Measurements from ENCODE around the gene CTSG.
A peak's percentile ranks its signal among the peaks of the same experiment; 100 is the strongest.
"Not testable (repeated sequence)": the region's sequence is repeated elsewhere in the genome, so short reads cannot be mapped to it uniquely, and the experiment has no call there.

The CTSG gene

DNA sequence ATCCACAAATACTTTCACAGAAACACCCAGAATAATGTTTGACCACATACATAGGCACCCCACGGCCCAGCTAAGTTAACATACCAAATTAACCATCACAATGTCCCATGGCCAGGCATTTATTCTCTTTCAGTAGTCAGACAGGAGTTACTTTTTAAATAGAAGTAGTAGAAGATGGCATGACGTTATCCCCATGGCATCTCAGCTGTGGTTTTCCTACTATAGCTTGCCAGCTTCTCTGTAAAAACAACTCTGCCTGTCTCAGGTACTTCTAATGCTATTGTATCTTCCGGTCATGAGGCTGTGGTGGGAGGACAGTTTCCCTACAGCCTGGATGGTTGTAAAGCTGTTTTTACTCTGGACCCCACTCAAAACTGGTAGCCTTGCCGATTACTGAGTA, 19.3 kb downstream of the CTSG start:
- H3K4me3 ChIP-seq (ENCODE audit: low read depth, low read length), result no peak overlapping the region
- in situ Hi-C loops (cut with HindIII; ENCODE audit: low sequenced_read_pairs), result no loop called here
- DNase-seq (ENCODE audit: low read depth, low spot score), result peak; percentile 9
- TF ChIP-seq, protein P1, sequence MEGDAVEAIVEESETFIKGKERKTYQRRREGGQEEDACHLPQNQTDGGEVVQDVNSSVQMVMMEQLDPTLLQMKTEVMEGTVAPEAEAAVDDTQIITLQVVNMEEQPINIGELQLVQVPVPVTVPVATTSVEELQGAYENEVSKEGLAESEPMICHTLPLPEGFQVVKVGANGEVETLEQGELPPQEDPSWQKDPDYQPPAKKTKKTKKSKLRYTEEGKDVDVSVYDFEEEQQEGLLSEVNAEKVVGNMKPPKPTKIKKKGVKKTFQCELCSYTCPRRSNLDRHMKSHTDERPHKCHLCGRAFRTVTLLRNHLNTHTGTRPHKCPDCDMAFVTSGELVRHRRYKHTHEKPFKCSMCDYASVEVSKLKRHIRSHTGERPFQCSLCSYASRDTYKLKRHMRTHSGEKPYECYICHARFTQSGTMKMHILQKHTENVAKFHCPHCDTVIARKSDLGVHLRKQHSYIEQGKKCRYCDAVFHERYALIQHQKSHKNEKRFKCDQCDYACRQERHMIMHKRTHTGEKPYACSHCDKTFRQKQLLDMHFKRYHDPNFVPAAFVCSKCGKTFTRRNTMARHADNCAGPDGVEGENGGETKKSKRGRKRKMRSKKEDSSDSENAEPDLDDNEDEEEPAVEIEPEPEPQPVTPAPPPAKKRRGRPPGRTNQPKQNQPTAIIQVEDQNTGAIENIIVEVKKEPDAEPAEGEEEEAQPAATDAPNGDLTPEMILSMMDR (IDR thresholded peaks at IDR 0.05; ENCODE audit: low read depth, low read length), result no peak

DNA sequence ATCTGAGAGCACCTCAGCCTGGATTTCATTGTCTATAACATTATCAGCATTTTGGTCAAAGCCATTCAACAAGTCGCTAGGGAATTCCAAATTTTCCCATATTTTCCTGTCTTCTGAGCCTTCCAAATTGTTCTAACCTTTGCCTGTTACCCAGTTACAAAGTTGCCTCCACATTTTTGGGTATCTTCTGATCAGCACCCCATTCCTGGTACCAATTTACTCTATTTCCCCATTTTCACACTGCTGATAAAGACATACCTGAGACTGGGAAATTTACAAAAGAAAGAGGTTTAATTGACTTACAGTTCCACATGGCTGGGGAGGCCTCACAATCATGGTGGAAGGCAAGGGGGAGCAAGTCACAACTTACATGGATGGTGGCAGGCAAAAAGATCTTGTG, 27.0 kb downstream of the CTSG start:
- H3K4me3 ChIP-seq (ENCODE audit: low read depth, low read length); DNase-seq (ENCODE audit: low read depth, low spot score); in situ Hi-C loops (cut with HindIII; ENCODE audit: low sequenced_read_pairs): not testable (repeated sequence)

DNA sequence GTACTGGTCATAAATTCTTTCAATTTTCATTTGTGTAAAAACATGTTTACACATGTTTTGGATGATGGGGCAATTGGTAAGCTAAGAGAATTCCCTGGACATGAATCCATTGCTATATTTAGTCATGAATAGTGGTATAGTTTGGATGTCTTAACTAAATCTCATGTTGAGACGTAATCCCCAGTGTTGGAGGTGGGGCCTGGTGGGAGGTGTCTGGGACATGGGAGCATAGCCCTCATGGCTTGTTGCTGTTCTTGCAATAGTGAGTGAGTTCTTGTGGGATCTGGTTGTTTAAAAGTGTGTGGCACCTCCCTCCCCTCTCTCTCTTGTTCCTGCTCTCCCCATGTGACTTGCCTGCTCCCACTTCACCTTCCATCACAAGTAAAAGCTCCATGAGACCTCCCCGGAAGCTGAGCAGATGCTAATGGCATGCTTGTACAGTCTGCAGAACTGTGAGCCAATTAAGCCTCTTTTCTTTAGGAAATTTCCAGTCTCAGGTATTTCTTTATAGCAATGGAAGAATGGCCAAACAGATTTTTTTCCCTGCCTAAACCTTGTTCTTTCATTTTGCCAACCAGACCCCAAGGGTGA, 33.6 kb downstream of the CTSG start:
- TF ChIP-seq, protein P1 (IDR thresholded peaks at IDR 0.05; ENCODE audit: low read depth, low read length), result no peak
- in situ Hi-C loops (cut with HindIII; ENCODE audit: low sequenced_read_pairs), result no loop called here
- no peak overlapping the region for H3K4me3 ChIP-seq (ENCODE audit: low read depth, low read length)
- DNase-seq (ENCODE audit: low read depth, low spot score), result no peak

DNA sequence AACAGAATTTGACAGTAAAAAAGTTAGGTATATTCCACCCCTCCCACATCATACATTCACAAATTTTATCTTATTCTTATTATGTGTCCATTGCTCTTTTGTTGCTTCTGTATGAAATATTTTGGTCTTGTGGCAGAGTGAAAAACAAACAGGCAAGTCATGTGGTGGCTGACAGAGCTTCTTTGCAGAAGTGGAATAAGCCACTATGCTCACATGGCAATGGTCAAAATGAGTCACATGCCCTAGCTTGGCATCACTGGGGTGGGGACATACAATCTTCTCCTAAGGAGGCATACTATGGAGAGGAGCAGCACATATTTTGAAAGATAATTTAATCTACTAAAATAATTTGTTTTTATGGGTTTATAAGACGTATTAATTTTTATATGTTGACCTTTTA, 40.3 kb downstream of the CTSG start:
- in situ Hi-C loops (cut with HindIII; ENCODE audit: low sequenced_read_pairs), result no loop called here
- DNase-seq (ENCODE audit: low read depth, low spot score), result no peak
- H3K4me3 ChIP-seq (ENCODE audit: low read depth, low read length), result no peak overlapping the region
- TF ChIP-seq, protein P1 (IDR thresholded peaks at IDR 0.05; ENCODE audit: low read depth, low read length), result no peak

DNA sequence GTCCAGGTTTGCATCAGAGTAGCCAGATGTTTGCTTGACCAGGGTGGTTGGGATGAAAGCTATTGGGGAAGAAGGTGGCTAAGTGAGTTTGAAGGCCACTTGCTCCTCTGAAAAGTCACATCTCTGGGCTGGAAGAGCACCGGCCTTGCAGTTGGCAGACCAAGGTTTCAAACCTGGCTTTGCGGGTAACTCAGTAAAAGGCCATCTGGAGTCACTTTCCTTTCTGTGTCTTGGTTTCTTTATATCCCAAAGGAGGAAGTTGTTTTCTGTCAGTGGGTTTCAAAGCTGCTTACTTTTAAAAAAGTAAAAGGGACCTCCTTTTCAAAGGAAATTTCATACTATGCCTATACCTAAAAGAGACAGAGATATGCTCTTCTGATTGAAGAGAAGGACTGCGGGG, 41.8 kb downstream of the CTSG start:
- DNase-seq (ENCODE audit: low read depth, low spot score), result no peak
- H3K4me3 ChIP-seq (ENCODE audit: low read depth, low read length), result no peak overlapping the region
- in situ Hi-C loops (cut with HindIII; ENCODE audit: low sequenced_read_pairs), result no loop called here
- TF ChIP-seq, protein P1 (IDR thresholded peaks at IDR 0.05; ENCODE audit: low read depth, low read length), result no peak

DNA sequence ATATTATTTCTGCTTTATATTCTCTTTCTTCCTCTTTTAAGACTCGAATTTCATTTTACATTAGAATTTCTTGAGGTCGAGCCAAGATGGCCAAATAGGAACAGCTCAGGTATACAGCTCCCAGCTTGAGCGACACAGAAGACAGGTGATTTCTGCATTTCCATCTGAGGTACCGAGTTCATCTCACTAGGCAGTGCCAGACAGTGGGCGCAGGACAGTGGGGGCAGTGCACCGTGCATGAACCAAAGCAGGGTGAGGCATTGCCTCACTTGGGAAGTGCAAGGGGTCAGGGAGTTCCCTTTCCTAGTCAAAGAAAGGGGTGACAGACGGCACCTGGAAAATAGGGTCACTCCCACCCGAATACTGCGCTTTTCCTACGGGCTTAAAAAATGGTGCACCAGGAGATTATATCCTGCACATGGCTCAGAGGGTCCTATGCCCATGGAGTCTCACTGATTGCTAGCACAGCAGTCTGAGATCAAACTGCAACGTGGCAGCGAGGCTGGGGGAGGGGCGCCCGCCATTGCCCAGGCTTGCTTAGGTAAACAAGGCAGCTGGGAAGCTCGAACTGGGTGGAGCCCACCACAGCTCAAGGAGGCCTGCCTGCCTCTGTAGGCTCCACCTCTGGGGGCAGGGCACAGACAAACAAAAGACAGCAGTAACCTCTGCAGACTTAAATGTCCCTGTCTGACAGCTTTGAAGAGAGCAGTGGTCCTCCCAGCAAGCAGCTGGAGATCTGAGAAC, 50.0 kb downstream of the CTSG start:
- DNase-seq (ENCODE audit: low read depth, low spot score); H3K4me3 ChIP-seq (ENCODE audit: low read depth, low read length); in situ Hi-C loops (cut with HindIII; ENCODE audit: low sequenced_read_pairs): not testable (repeated sequence)
